Measurements from ENCODE around the gene INA. TPM values are rescaled to one million over a fixed set of nuclear protein-coding genes. Genes with fewer than 3 reads are reported as not detected.
"Not testable (repeated sequence)": the region's sequence is repeated elsewhere in the genome, so short reads cannot be mapped to it uniquely, and the experiment has no call there.

Gene INA
- total and polyA plus RNA-seq, 4 donors = 0.04 to 0.31 (median 0.11) TPM

- no peak for ATAC-seq (ENCODE audit: insufficient read depth, low FRiP score)
- Histone ChIP-seq H3K9ac (ENCODE audit: insufficient read depth in 1 of 2, low read length in 2 of 2) (no peak overlapping the region), H3K27me3 (ENCODE audit: control insufficient read depth in 3 of 3, insufficient read depth in 3 of 3, low read length in 2 of 3) (peaks cover 0 to 4% (median 0%) of the 10 kb centered on the region in 3 donors)
Measured at GRCh38 chr10:103257812-103258211, 19.1 kb upstream of the INA start.

DNA sequence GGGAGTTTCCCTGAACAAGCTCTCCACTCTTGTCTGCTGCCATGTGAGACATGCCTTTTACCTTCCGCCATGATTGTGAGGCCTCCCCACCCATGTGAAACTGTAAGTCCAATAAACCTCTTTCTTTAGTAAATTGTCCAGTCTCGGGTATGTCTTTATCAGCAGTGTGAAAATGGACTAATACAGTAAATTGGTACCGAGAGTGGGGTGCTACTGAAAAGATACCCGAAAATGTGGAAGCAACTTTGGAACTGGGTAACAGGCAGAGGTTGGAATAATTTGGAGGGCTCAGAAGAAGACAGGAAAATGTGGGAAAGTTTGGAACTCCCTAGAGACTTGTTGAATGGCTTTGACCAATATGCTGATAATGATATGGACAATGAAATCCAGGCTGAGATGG lies 18.0 kb upstream of the INA start:
- 91 to 95% methylated on average over 4 of the region's 4 CpGs for WGBS, 2 donors
- not testable (repeated sequence) for ATAC-seq (ENCODE audit: insufficient read depth, low FRiP score); H3K9me3 ChIP-seq (ENCODE audit: control insufficient read depth in 4 of 4, insufficient read depth in 3 of 4, low read length in 3 of 4)

More at GRCh38 chr10:103257812-103258211, 19.1 kb upstream of the INA start:
- Histone ChIP-seq H3K36me3 (ENCODE audit: control insufficient read depth in 4 of 4, insufficient read depth in 4 of 4, low read length in 4 of 4) (no peaks in the 10 kb centered on the region), H3K4me3 (no peak overlapping the region), H3K27ac (ENCODE audit: low read depth in 1 of 2, low read length in 1 of 2) (no peak overlapping the region), H3K9me3 (ENCODE audit: control insufficient read depth in 4 of 4, insufficient read depth in 3 of 4, low read length in 3 of 4) (no peaks in the 10 kb centered on the region), H3K4me1 (ENCODE audit: control insufficient read depth in 5 of 5, insufficient read depth in 5 of 5, low read length in 5 of 5) (no peaks in the 10 kb centered on the region)
- DNase-seq = no peak
- TF ChIP-seq CTCF (IDR thresholded peaks at IDR 0.05; ENCODE audit: control extremely low read depth, extremely low read depth) = no peak

GRCh38 chr10:103259989-103260388 lies 16.9 kb upstream of the INA start:
- no peaks in the 10 kb centered on the region for H3K4me1 ChIP-seq (ENCODE audit: control insufficient read depth in 5 of 5, insufficient read depth in 5 of 5, low read length in 5 of 5)
- ATAC-seq (ENCODE audit: insufficient read depth, low FRiP score) (no peak), DNase-seq (no peak)
- no peak overlapping the region for H3K27ac ChIP-seq (ENCODE audit: low read depth in 1 of 2, low read length in 1 of 2)
- 87 to 89% methylated on average over 5 of the region's 5 CpGs for WGBS, 2 donors
- peaks cover 0 to 2% (median 0%) of the 10 kb centered on the region in 4 donors for H3K9me3 ChIP-seq (ENCODE audit: control insufficient read depth in 4 of 4, insufficient read depth in 3 of 4, low read length in 3 of 4)
- H3K9ac ChIP-seq (ENCODE audit: insufficient read depth in 1 of 2, low read length in 2 of 2) = no peak overlapping the region
- no peak for TF ChIP-seq CTCF (IDR thresholded peaks at IDR 0.05; ENCODE audit: control extremely low read depth, extremely low read depth)
- peaks cover 0 to 4% (median 0%) of the 10 kb centered on the region in 3 donors for H3K27me3 ChIP-seq (ENCODE audit: control insufficient read depth in 3 of 3, insufficient read depth in 3 of 3, low read length in 2 of 3)
- no peak overlapping the region for H3K4me3 ChIP-seq
- H3K36me3 ChIP-seq (ENCODE audit: control insufficient read depth in 4 of 4, insufficient read depth in 4 of 4, low read length in 4 of 4) = no peaks in the 10 kb centered on the region

More for the DNA sequence above, 18.0 kb upstream of the INA start:
- not testable (repeated sequence) for H3K27ac ChIP-seq (ENCODE audit: low read depth in 1 of 2, low read length in 1 of 2); H3K4me3 ChIP-seq; H3K4me1 ChIP-seq (ENCODE audit: control insufficient read depth in 5 of 5, insufficient read depth in 5 of 5, low read length in 5 of 5); H3K27me3 ChIP-seq (ENCODE audit: control insufficient read depth in 3 of 3, insufficient read depth in 3 of 3, low read length in 2 of 3); H3K36me3 ChIP-seq (ENCODE audit: control insufficient read depth in 4 of 4, insufficient read depth in 4 of 4, low read length in 4 of 4); DNase-seq; H3K9ac ChIP-seq (ENCODE audit: insufficient read depth in 1 of 2, low read length in 2 of 2)

- H3K27ac ChIP-seq (ENCODE audit: low read depth in 1 of 2, low read length in 1 of 2) = no peak overlapping the region
- no peaks in the 10 kb centered on the region for H3K4me1 ChIP-seq (ENCODE audit: control insufficient read depth in 5 of 5, insufficient read depth in 5 of 5, low read length in 5 of 5)
- no peaks in the 10 kb centered on the region for H3K36me3 ChIP-seq (ENCODE audit: control insufficient read depth in 4 of 4, insufficient read depth in 4 of 4, low read length in 4 of 4)
- no peak for ATAC-seq (ENCODE audit: insufficient read depth, low FRiP score)
- 69 to 90% methylated on average over 3 of the region's 3 CpGs for WGBS, 2 donors
- peaks cover 0 to 2% (median 0%) of the 10 kb centered on the region in 4 donors for H3K9me3 ChIP-seq (ENCODE audit: control insufficient read depth in 4 of 4, insufficient read depth in 3 of 4, low read length in 3 of 4)
- H3K27me3 ChIP-seq (ENCODE audit: control insufficient read depth in 3 of 3, insufficient read depth in 3 of 3, low read length in 2 of 3) = peaks cover 0 to 4% (median 0%) of the 10 kb centered on the region in 3 donors
- H3K9ac ChIP-seq (ENCODE audit: insufficient read depth in 1 of 2, low read length in 2 of 2) = no peak overlapping the region
- no peak for TF ChIP-seq CTCF (IDR thresholded peaks at IDR 0.05; ENCODE audit: control extremely low read depth, extremely low read depth)
- H3K4me3 ChIP-seq = no peak overlapping the region
- no peak for DNase-seq
Measured at GRCh38 chr10:103262229-103262628, 14.7 kb upstream of the INA start.

Data from lung (tissue), 12 donors.